Lung (tissue), 12 donors: ENCODE data around the gene XRCC6. TPM values are rescaled to one million over a fixed set of nuclear protein-coding genes. Genes with fewer than 3 reads are reported as not detected.

ENCODE experiments used
- ATAC-seq: fragments of 200-7000 bp; cut with Tn5 transposase; one replicate; pipeline ENCODE4 v1.9.1; 2020; ENCODE audit warnings: moderate number of reproducible peaks; ENCODE audit not compliant: insufficient read depth, low FRiP score
- DNase-seq, 3 donors: peaks; one replicate each; pipeline ENCODE4 v3.0.0-alpha.2; 2013 to 2017
- H3K27ac ChIP-seq, 2 donors: one replicate each; pipeline ENCODE4 v1.5.1; 2013; ENCODE audit warnings: mild to moderate bottlenecking in 2 of 2, moderate library complexity in 2 of 2, control low read depth in 1 of 2, inconsistent platforms in 1 of 2, low read depth in 1 of 2, low read length in 1 of 2
- H3K27me3 ChIP-seq, 3 donors: one replicate each; pipeline ENCODE4 v1.5.1; 2013; ENCODE audit warnings: low read length in 2 of 3; ENCODE audit not compliant: control insufficient read depth in 3 of 3, insufficient read depth in 3 of 3
- H3K36me3 ChIP-seq, 4 donors: one replicate each; pipeline ENCODE4 v1.5.1; 2013; ENCODE audit warnings: low read length in 4 of 4, mild to moderate bottlenecking in 1 of 4, moderate library complexity in 1 of 4; ENCODE audit not compliant: control insufficient read depth in 4 of 4, insufficient read depth in 4 of 4
- H3K4me1 ChIP-seq, 5 donors: one replicate each; pipeline ENCODE4 v1.5.1; 2013; ENCODE audit warnings: low read length in 5 of 5, mild to moderate bottlenecking in 2 of 5, moderate library complexity in 1 of 5; ENCODE audit not compliant: control insufficient read depth in 5 of 5, insufficient read depth in 5 of 5
- H3K4me3 ChIP-seq: one replicate; pipeline ENCODE4 v1.5.1; 2013; ENCODE audit warnings: mild to moderate bottlenecking, control low read depth, moderate library complexity
- H3K9ac ChIP-seq, 2 donors: one replicate each; pipeline ENCODE4 v1.5.1; 2013; ENCODE audit warnings: low read length in 2 of 2, control low read depth in 1 of 2; ENCODE audit not compliant: insufficient read depth in 1 of 2
- H3K9me3 ChIP-seq, 4 donors: one replicate each; pipeline ENCODE4 v1.5.1; 2013; ENCODE audit warnings: low read length in 3 of 4, mild to moderate bottlenecking in 1 of 4, moderate library complexity in 1 of 4; ENCODE audit not compliant: control insufficient read depth in 4 of 4, insufficient read depth in 3 of 4
- CTCF ChIP-seq: IDR thresholded peaks from 2 replicates; pipeline ENCODE4 v1.5.1; 2012; ENCODE audit warnings: mild to moderate bottlenecking; ENCODE audit errors: control extremely low read depth, extremely low read depth
- WGBS, 2 donors: extraction: QIAGEN DNeasy Blood & Tissue Kit; methylation state at CpG; one replicate each; pipeline ENCODE4 v1.1.7; 2013; 5-methylcytosine and 5-hydroxymethylcytosine counted together
- polyA plus RNA-seq, 2 donors: library from polyadenylated mRNA; stranded (reverse); fragments of 200-250 nt; gene quantifications; one replicate each; pipeline ENCODE4 v1.2.1, GENCODE V29; 2013
- total RNA-seq, 2 donors: library from RNA; depleted of rRNA in 1 of 2; stranded (reverse); fragments of >200 nt in 1 of 2; gene quantifications; one replicate each; pipeline ENCODE4 v1.2.1, GENCODE V29; 2014 to 2021
- donor health status: control.
- donor health status: control.
- donor health status: Bipolar disorder and iron deficiency.
- donor health status: healthy.
- donor health status: DM: yes; HTN: yes; CAD: no.

XRCC6 gene
- total and polyA plus RNA-seq, 4 donors: 149 to 235 (median 194) TPM

GRCh38 chr22:41578114-41578513 is 43.0 kb upstream of the XRCC6 start:
- no peak for TF ChIP-seq CTCF
- no peaks in the 10 kb centered on the region for H3K27me3 ChIP-seq
- H3K9ac ChIP-seq: no peak overlapping the region
- peaks cover 0 to 48% (median 32%) of the 10 kb centered on the region in 4 donors for H3K36me3 ChIP-seq
- no peaks in the 10 kb centered on the region for H3K9me3 ChIP-seq
- DNase-seq (no peak), ATAC-seq (no peak)
- 92 to 95% methylated on average over 7 to 8 of the region's 8 CpGs for WGBS, 2 donors
- H3K27ac ChIP-seq: no peak overlapping the region
- H3K4me1 ChIP-seq: peaks cover 0 to 10% (median 0%) of the 10 kb centered on the region in 5 donors
- no peak overlapping the region for H3K4me3 ChIP-seq

- WGBS, 2 donors: 95 to 99% methylated on average over 9 of the region's 9 CpGs
- H3K4me3 ChIP-seq: no peak overlapping the region
- H3K9me3 ChIP-seq: no peaks in the 10 kb centered on the region
- H3K27me3 ChIP-seq: no peaks in the 10 kb centered on the region
- no peak for TF ChIP-seq CTCF
- no peak for DNase-seq
- H3K4me1 ChIP-seq: peaks cover 0 to 10% (median 0%) of the 10 kb centered on the region in 5 donors
- H3K9ac ChIP-seq: no peak overlapping the region
- no peak overlapping the region for H3K27ac ChIP-seq
- H3K36me3 ChIP-seq: peaks cover 0 to 54% (median 34%) of the 10 kb centered on the region in 4 donors
- ATAC-seq: no peak
Measured at GRCh38 chr22:41578818-41579217, 42.3 kb upstream of the XRCC6 start.

GRCh38 chr22:41579297-41579996 is 41.6 kb upstream of the XRCC6 start:
- H3K36me3 ChIP-seq: peaks cover 0 to 59% (median 35%) of the 10 kb centered on the region in 4 donors
- no peaks in the 10 kb centered on the region for H3K9me3 ChIP-seq
- ATAC-seq (no peak), DNase-seq (no peak)
- H3K4me1 ChIP-seq: peaks cover 0 to 10% (median 0%) of the 10 kb centered on the region in 5 donors
- no peak overlapping the region for H3K9ac ChIP-seq
- H3K27me3 ChIP-seq: no peaks in the 10 kb centered on the region
- H3K4me3 ChIP-seq: no peak overlapping the region
- no peak for TF ChIP-seq CTCF
- WGBS, 2 donors: 95 to 97% methylated on average over 12 of the region's 12 CpGs
- no peak overlapping the region for H3K27ac ChIP-seq
